HepG2 (cell line): ENCODE data around the gene ACE. TPM values are rescaled to one million over a fixed set of nuclear protein-coding genes. Genes with fewer than 3 reads are reported as not detected.

Experiments
- ATAC-seq: fragments of 200-7000 bp; cut with Tn5 transposase; 3 replicates; pipeline ENCODE4 v1.9.1; 2020; ENCODE audit warnings: mild to moderate bottlenecking, moderate library complexity
- BruUV-seq: library from RNA; stranded (reverse); fragments of 400-500 nt; replicated peaks from 2 replicates; lab custom pipeline; 2021; lab: Mats Ljungman, UMichigan
- CTCF ChIA-PET: fragments of 300-600 bp; formaldehyde crosslinking; extraction: SDS; loops from one replicate; lab custom pipeline; 2021; ENCODE audit warnings: low total read pairs, inconsistent platforms, low intra/inter-chr PET ratio; lab: Yijun Ruan, JAX
- POLR2A ChIA-PET: fragments of 350-600 bp; sonication (Branson Sonifier 250); formaldehyde crosslinking; loops from one replicate; lab custom pipeline; 2020; ENCODE audit warnings: antibody characterized with exemption, inconsistent platforms; lab: Yijun Ruan, JAX
- DNase-seq: peaks from one replicate; pipeline ENCODE4 v3.0.0-alpha.2; 2015; ENCODE audit warnings: low spot score
- FAIRE-seq: peaks from 3 replicates; lab custom pipeline; 2011; peaks lifted over from hg19 to GRCh38; lab: Jason Lieb, UNC
- H2AFZ ChIP-seq: one replicate; pipeline ENCODE4 v1.6.1; 2011; ENCODE audit warnings: low read length, inconsistent platforms
- H3K27ac ChIP-seq: fragments of 300-600 bp; 3 replicates; pipeline ENCODE4 v1.8.0; 2011; ENCODE audit warnings: mixed run types, mild to moderate bottlenecking, mixed read lengths, low read length, inconsistent platforms; ENCODE audit not compliant: insufficient read depth; ENCODE audit errors: extremely low read length
- H3K27me3 ChIP-seq, 2 experiments: fragments of 200-600 bp in 1 of 2; 2 replicates in 1 of 2; 3 replicates in 1 of 2; pipeline versions ENCODE4 v1.6.0 to v1.8.0; 2011; ENCODE audit warnings: low read length in 2 of 2, mild to moderate bottlenecking in 2 of 2, moderate library complexity in 2 of 2, inconsistent platforms in 1 of 2; ENCODE audit not compliant: insufficient read depth in 2 of 2, control insufficient read depth in 1 of 2
- H3K36me3 ChIP-seq, 2 experiments: fragments of 200-600 bp in 1 of 2; replicated peaks in 1 of 2; 2 replicates in 1 of 2; 3 replicates in 1 of 2; pipeline versions ENCODE4 v1.5.1 to v1.8.0; 2011; ENCODE audit warnings: low read length in 2 of 2, inconsistent platforms in 1 of 2; ENCODE audit not compliant: insufficient read depth in 2 of 2, control insufficient read depth in 1 of 2
- H3K4me1 ChIP-seq: 2 replicates; pipeline ENCODE4 v1.5.1; 2012; ENCODE audit warnings: low read length, inconsistent platforms; ENCODE audit not compliant: insufficient read depth
- H3K4me2 ChIP-seq: 2 replicates; pipeline ENCODE4 v1.6.0; 2011; ENCODE audit warnings: low read depth, low read length, inconsistent platforms
- H3K4me3 ChIP-seq, 3 experiments: fragments of 200-600 bp in 1 of 3; sonication (generic), shearing (Covaris generic) in 1 of 3; replicated peaks in 1 of 3; 2 replicates each; pipeline ENCODE4 v1.5.1; 2011 to 2016; ENCODE audit warnings: low read length in 3 of 3, inconsistent platforms in 2 of 3, low read depth in 2 of 3, mild to moderate bottlenecking in 2 of 3, control low read depth in 1 of 3, mixed read lengths in 1 of 3; ENCODE audit not compliant: insufficient read depth in 1 of 3
- H3K79me2 ChIP-seq: one replicate; pipeline ENCODE4 v1.6.1; 2011; ENCODE audit warnings: low read length, inconsistent platforms; ENCODE audit not compliant: insufficient read depth
- H3K9ac ChIP-seq: 2 replicates; pipeline ENCODE4 v1.6.0; 2011; ENCODE audit warnings: mild to moderate bottlenecking, low read depth, low read length, inconsistent platforms; ENCODE audit not compliant: insufficient read depth
- H3K9me3 ChIP-seq: 2 replicates; pipeline ENCODE4 v1.5.1; 2012; ENCODE audit warnings: mild to moderate bottlenecking, low read length
- H4K20me1 ChIP-seq: 2 replicates; pipeline ENCODE4 v1.6.0; 2011; ENCODE audit warnings: inconsistent platforms, mild to moderate bottlenecking, low read length, moderate library complexity; ENCODE audit not compliant: insufficient read depth
- CENPT ChIP-seq: sonication (generic); formaldehyde crosslinking; IDR thresholded peaks from 2 replicates; pipeline ENCODE4 v1.8.0; 2022; ENCODE audit warnings: low read depth, mild to moderate bottlenecking, moderate library complexity, missing genetic modification reagents
- HMGA1 ChIP-seq: sonication (generic); formaldehyde crosslinking; conservative IDR thresholded peaks from 2 replicates; pipeline ENCODE4 v1.4.0; 2020; ENCODE audit warnings: missing genetic modification reagents
- HNRNPL ChIP-seq: fragments of 200-400 bp; formaldehyde crosslinking; IDR thresholded peaks from 2 replicates; pipeline ENCODE4 v1.6.1; 2017; ENCODE audit warnings: mild to moderate bottlenecking, low read depth, low read length
- NFYC ChIP-seq: IDR thresholded peaks from 2 replicates; pipeline ENCODE4 v1.6.1; 2016; ENCODE audit warnings: missing genetic modification reagents, missing compliant biosample characterization
- PAF1 ChIP-seq: IDR thresholded peaks from 2 replicates; pipeline ENCODE4 v1.6.1; 2016; ENCODE audit warnings: missing genetic modification reagents, missing compliant biosample characterization
- PRPF4 ChIP-seq: fragments of 200-400 bp; formaldehyde crosslinking; IDR thresholded peaks from 2 replicates; pipeline ENCODE4 v1.6.1; 2016; ENCODE audit warnings: low read length, low read depth; ENCODE audit not compliant: poor library complexity, severe bottlenecking
- ZNF17 ChIP-seq: sonication (generic); formaldehyde crosslinking; IDR thresholded peaks from 2 replicates; pipeline ENCODE4 v1.5.0; 2020; ENCODE audit warnings: mild to moderate bottlenecking, missing genetic modification reagents
- WGBS: methylation state at CpG from one replicate; pipeline ENCODE4 v1.1.6; 2017; ENCODE audit warnings: low lambda C conversion rate; 5-methylcytosine and 5-hydroxymethylcytosine counted together
- in situ Hi-C: cut with HindIII; loops from 2 replicates; pipeline ENCODE4 v1.10.0; 2017; ENCODE audit warnings: low pct_unique_long_range_greater_than_20kb; ENCODE audit not compliant: extremely low pct_ligation_motif_present
- intact Hi-C: fragments of 100-400 bp; cut with micrococcal nuclease; formaldehyde crosslinking; loops from one replicate; pipeline ENCODE4 v1.10.0; 2022; ENCODE audit not compliant: unreplicated experiment
- polyA plus RNA-seq, 8 experiments: library from polyadenylated mRNA; depleted of rRNA in 3 of 8; stranded (reverse) in 7 of 8; unstranded in 1 of 8; fragments of >200 nt; fragmentation: Illumina TruSeq in 4 of 8; extraction: Trizol in 4 of 8; gene quantifications; 2 replicates each; pipeline versions ENCODE4 v1.2.1 to v1.2.3, GENCODE V29; 2011 to 2016; ENCODE audit warnings: low read depth in 4 of 8, missing spikeins in 1 of 8, mixed read lengths in 1 of 8; ENCODE audit not compliant: insufficient read depth in 1 of 8
- total RNA-seq, 5 experiments: library from RNA; depleted of rRNA; stranded (reverse); fragments of >200 nt; fragmentation: Illumina TruSeq; extraction: Trizol; gene quantifications; 2 replicates each; pipeline ENCODE4 v1.2.3, GENCODE V29; 2016; ENCODE audit warnings: low read depth in 1 of 5
- TF ChIP-seq, protein P1 (sequence below): sonication (generic); formaldehyde crosslinking; IDR thresholded peaks from 2 replicates; pipeline ENCODE4 v1.5.0; 2020; ENCODE audit warnings: mild to moderate bottlenecking, missing genetic modification reagents, borderline replicate concordance
- TF ChIP-seq, protein P2 (sequence below): sonication (generic); formaldehyde crosslinking; conservative IDR thresholded peaks from 2 replicates; pipeline ENCODE4 v1.8.1; 2023; ENCODE audit warnings: missing genetic modification reagents

ACE gene
- total and polyA plus RNA-seq, 2 of the 13 experiments (the other 11 are each of a cell fraction or from before 2014, with no cell fraction given), result 0.08 to 0.13 TPM

- ChIA-PET POLR2A (interaction anchor here (0.6 kb wide), 1 partner anchor 706 kb away, joined by 3 read pairs; no protein-coding TSS in a partner anchor), CTCF (no interaction called here)
- no peak overlapping the region for H3K4me3 ChIP-seq
- H3K27ac ChIP-seq, result no peak overlapping the region
- H3K9me3 ChIP-seq, result no peaks in the 10 kb centered on the region
- ATAC-seq, result no peak
- DNase-seq, result no peak
- no peak overlapping the region for H2AFZ ChIP-seq
- H3K4me1 ChIP-seq, result peaks cover 11% of the 10 kb centered on the region; the same call in 1 of the 2 replicates
- H3K79me2 ChIP-seq, result no peaks in the 10 kb centered on the region
- WGBS, result 10% methylated on average over 2 of the region's 8 CpGs
- intact Hi-C loops, result no loop called here
- no peaks in the 10 kb centered on the region for H3K36me3 ChIP-seq
- in situ Hi-C loops, result no loop called here
- H3K27me3 ChIP-seq, result peaks cover 20 to 97% of the 10 kb centered on the region in 2 experiments; a peak in 4 of 5 replicates
- BruUV-seq, result no TSS peak
- no peaks in the 10 kb centered on the region for H4K20me1 ChIP-seq
- no peak for FAIRE-seq
- TF ChIP-seq, protein P1, sequence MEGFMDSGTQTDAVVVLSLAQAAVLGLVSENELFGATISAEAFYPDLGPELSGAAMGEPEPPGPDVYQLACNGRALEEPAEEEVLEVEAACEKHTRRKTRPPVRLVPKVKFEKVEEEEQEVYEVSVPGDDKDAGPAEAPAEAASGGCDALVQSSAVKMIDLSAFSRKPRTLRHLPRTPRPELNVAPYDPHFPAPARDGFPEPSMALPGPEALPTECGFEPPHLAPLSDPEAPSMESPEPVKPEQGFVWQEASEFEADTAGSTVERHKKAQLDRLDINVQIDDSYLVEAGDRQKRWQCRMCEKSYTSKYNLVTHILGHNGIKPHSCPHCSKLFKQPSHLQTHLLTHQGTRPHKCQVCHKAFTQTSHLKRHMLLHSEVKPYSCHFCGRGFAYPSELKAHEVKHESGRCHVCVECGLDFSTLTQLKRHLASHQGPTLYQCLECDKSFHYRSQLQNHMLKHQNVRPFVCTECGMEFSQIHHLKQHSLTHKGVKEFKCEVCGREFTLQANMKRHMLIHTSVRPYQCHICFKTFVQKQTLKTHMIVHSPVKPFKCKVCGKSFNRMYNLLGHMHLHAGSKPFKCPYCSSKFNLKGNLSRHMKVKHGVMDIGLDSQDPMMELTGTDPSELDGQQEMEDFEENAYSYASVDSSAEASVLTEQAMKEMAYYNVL (CRISPR knock-in tag), result no peak
- TF ChIP-seq NFYC (CRISPR knock-in tag) (no peak), CENPT (no peak), ZNF17 (CRISPR knock-in tag) (no peak), HMGA1 (CRISPR knock-in tag) (no peak), PAF1 (CRISPR knock-in tag) (no peak), PRPF4 (no peak), HNRNPL (no peak)
- TF ChIP-seq, protein P2, sequence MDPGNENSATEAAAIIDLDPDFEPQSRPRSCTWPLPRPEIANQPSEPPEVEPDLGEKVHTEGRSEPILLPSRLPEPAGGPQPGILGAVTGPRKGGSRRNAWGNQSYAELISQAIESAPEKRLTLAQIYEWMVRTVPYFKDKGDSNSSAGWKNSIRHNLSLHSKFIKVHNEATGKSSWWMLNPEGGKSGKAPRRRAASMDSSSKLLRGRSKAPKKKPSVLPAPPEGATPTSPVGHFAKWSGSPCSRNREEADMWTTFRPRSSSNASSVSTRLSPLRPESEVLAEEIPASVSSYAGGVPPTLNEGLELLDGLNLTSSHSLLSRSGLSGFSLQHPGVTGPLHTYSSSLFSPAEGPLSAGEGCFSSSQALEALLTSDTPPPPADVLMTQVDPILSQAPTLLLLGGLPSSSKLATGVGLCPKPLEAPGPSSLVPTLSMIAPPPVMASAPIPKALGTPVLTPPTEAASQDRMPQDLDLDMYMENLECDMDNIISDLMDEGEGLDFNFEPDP (CRISPR knock-in tag), result no peak
- H3K9ac ChIP-seq, result no peak overlapping the region
- no peak overlapping the region for H3K4me2 ChIP-seq
Observed at GRCh38 chr17:63491413-63491812, 14.6 kb downstream of the ACE start.
